ENCODE results near the gene ARL16.

DNA sequence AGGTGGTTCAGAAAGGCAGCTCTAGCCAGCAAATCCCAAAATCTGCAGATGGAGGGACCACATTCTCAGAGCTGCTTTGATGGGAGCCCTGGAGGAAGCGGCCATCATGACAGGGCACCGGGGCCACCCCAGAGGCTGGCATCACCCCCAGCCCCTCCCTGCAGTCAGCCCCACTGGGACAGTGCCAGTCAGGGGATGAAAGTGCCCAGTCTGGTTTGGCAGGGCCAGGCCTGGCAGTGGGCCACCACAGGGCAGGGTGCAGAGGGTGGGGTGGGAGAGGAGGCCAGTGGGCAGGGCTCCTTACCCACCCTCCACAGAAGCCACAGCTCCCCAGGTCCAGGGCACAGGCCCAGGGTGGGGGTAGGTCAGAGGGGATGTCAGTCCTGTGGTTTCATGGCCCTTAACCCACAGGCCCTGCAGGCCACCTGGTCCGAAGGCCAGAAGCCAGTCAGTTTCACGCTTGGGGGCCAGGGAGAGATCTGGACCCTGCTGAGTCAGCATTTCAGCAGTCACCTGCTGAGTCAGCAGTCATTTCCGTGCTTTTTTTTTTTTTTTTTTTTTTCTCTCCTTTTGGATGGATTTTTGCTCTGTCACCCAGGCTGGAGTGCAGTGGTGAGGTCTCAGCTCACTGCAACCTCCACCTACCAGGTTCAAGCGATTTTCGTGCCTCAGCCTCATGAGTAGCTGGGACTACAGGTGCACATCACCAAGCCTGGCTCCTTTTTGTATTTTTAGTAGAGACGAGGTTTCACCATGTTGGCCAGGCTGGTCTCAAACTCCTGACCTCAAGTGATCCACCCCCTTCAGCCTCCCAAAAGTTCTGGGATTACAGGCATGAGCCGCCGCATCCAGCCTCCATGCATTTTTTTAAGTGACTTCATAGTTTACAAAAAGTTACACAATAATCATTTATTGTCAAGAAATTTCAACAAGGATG lies 38.9 kb upstream of the ARL16 start:
- TF ChIP-seq POLR2A (IDR thresholded peaks at IDR 0.05) (no peak), CTCF (IDR thresholded peaks at IDR 0.05) (no peak), EP300 (IDR thresholded peaks at IDR 0.05) (no peak)

All from ovary (tissue), 3 donors.